Measurements from ENCODE around the gene CHAC2. TPM values are rescaled to one million over a fixed set of nuclear protein-coding genes. Genes with fewer than 3 reads are reported as not detected.

The CHAC2 gene
- polyA plus RNA-seq, 3 donors, result 3.8 to 4.5 (median 4.1) TPM

Other genes starting within 250 kb of the CHAC2 start
- gene ASB3, start 19.1 kb downstream of the CHAC2 start, polyA plus RNA-seq (ENCODE audit: insufficient read length in 3 of 3), result 10 to 100 TPM; 30.7 to 33.5 (median 33.4) TPM
- 10 to 100 TPM; 73.7 to 80.2 (median 76.3) TPM for gene ERLEC1, start 19.2 kb downstream of the CHAC2 start, polyA plus RNA-seq (ENCODE audit: insufficient read length in 3 of 3)
- 1 to 10 TPM; 1.7 to 1.9 (median 1.8) TPM for gene GPR75, start 92.2 kb downstream of the CHAC2 start, polyA plus RNA-seq (ENCODE audit: insufficient read length in 3 of 3)
- gene PSME4, start 203.2 kb downstream of the CHAC2 start, polyA plus RNA-seq (ENCODE audit: insufficient read length in 3 of 3), result 10 to 100 TPM; 62.8 to 64.1 (median 63.3) TPM